AG10803 (cell line): ENCODE measurements around the gene B3GALT6.

Experiments used
- DNase-seq: peaks from one replicate; pipeline ENCODE4 v3.0.0; 2010; ENCODE audit warnings: low read depth
- H3K4me3 ChIP-seq: 2 replicates; pipeline ENCODE4 v1.5.1; 2011; ENCODE audit warnings: mild to moderate bottlenecking, low read length, control low read depth
- CTCF ChIP-seq: conservative IDR thresholded peaks from 2 replicates; pipeline ENCODE4 v1.5.1; 2011; ENCODE audit warnings: mild to moderate bottlenecking, low read length, control low read depth, inconsistent platforms

Gene B3GALT6

GRCh38 chr1:1259119-1259488 lies 27.1 kb downstream of the B3GALT6 start:
- DNase-seq = no peak
- TF ChIP-seq CTCF = no peak
- no peak overlapping the region for H3K4me3 ChIP-seq

GRCh38 chr1:1259540-1259939 lies 27.5 kb downstream of the B3GALT6 start:
- no peak for DNase-seq
- no peak overlapping the region for H3K4me3 ChIP-seq
- TF ChIP-seq CTCF = no peak

DNA sequence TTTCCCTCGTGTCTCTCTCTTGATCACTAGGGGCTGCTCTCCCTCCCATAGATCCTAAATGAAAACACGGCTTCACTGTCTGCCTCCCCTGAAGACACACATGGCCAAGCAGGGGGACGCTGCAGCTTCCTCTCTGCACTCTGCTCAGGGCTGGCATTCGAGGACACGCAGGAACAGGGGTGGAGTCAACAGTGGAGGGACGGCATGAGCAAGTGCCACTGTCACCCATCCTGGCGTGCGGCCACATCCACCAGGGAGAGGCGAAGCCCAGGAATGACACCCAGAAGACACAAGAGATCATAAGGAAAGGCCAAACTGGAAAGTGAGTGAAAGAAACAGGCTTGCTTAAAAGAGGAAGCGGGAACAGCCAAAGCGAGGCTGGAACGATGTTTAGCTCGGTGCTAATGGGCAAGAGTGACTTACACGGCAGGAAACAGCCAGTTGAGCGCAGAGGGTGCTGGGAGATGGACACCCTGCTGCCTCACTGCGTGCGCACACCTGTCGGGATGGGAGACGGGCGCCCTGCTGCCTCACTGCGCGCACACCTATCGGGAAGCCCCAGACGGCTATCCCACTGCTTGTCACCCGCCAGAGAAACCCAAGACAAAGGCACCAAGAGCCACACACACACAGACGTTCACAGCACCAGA lies 28.0 kb downstream of the B3GALT6 start:
- H3K4me3 ChIP-seq = no peak overlapping the region
- no peak for TF ChIP-seq CTCF
- DNase-seq = no peak

- DNase-seq = no peak
- TF ChIP-seq CTCF = no peak
- no peak overlapping the region for H3K4me3 ChIP-seq
Measured at GRCh38 chr1:1260843-1261560, 29.0 kb downstream of the B3GALT6 start.

DNA sequence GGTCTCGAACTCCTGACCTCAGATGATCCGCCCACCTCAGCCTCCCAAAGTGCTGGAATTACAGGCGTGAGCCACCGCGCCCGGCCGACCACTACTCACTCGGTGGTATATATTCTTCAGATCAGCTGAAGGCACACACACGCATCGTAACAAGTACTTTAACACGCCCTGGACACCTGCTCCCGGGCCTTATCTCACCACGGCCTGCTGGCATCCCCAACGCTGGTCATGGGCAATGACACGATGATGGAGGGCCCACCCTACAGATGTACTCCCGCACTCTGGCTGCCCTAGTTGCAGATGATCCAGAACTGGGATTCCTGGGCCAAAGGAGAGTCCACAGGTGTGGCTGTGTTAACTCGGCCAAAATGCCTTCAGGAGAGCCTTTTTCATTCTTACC lies 30.0 kb downstream of the B3GALT6 start:
- H3K4me3 ChIP-seq = no peak overlapping the region
- TF ChIP-seq CTCF = no peak
- no peak for DNase-seq

- TF ChIP-seq CTCF = no peak
- no peak for DNase-seq
- H3K4me3 ChIP-seq = no peak overlapping the region
Measured at GRCh38 chr1:1262758-1263157, 30.7 kb downstream of the B3GALT6 start.

DNA sequence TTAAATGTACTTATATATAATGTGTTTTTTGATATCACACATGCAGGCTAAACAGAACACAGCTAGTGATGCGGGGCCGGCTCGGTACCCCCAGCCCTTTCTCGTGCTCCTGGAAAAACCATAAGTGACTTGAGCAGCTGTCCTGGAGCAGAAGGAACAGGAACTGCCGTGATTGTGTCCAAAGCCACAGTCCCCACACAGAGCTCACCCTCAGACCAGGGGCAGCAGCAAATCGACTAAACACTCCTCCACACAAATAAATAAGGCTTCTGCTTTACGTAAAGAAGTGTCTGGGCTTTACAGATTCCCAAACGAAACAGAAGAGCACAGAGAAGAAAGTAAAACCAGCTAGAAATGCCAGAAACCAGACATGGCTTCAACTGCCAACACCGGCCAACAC lies 32.0 kb downstream of the B3GALT6 start:
- no peak for TF ChIP-seq CTCF
- DNase-seq = no peak
- no peak overlapping the region for H3K4me3 ChIP-seq
